ENCODE results near the gene TMEM53.

- TF ChIP-seq TAF1 (IDR thresholded peaks at IDR 0.05; ENCODE audit: low read depth, low read length) (no peak), POLR2AphosphoS5 (IDR thresholded peaks at IDR 0.05; ENCODE audit: low read depth, low read length) (no peak), SPI1 (IDR thresholded peaks at IDR 0.05; ENCODE audit: low read depth, low read length) (no peak), POLR2A (IDR thresholded peaks at IDR 0.05; ENCODE audit: low read depth, low read length) (no peak), PAX5 (IDR thresholded peaks at IDR 0.05; ENCODE audit: insufficient read depth, low read length, severe bottlenecking) (no peak)
These were observed 62.9 kb downstream of the TMEM53 start for GRCh38 chr1:44611419-44611818.
